Measurements from ENCODE around the gene TMEM258. TPM values are rescaled to one million over a fixed set of nuclear protein-coding genes. Genes with fewer than 3 reads are reported as not detected.

TMEM258 gene
- total RNA-seq, 1 donor from 2014 or later: 75.8 TPM

DNA sequence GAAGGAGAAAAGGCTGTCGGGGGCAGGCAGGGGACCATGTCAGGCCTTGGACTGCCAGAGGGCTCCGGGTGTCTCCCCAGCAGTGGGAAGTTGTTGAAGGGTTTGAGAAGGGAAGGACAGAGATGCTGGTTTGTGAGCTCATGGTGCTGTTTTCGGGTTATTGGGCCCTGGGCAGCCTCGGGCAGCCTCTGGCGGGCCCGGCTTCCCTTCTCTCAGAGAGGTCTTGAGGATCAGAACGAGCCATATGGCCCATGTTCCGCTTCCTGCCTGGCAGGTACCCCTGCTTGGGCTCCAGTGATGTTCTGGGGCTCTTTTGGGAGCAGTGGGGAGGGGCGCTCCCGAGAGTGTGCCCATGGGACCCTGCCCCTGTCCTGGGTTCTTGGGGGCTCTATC, 30.2 kb downstream of the TMEM258 start:
- TF ChIP-seq, protein P1, sequence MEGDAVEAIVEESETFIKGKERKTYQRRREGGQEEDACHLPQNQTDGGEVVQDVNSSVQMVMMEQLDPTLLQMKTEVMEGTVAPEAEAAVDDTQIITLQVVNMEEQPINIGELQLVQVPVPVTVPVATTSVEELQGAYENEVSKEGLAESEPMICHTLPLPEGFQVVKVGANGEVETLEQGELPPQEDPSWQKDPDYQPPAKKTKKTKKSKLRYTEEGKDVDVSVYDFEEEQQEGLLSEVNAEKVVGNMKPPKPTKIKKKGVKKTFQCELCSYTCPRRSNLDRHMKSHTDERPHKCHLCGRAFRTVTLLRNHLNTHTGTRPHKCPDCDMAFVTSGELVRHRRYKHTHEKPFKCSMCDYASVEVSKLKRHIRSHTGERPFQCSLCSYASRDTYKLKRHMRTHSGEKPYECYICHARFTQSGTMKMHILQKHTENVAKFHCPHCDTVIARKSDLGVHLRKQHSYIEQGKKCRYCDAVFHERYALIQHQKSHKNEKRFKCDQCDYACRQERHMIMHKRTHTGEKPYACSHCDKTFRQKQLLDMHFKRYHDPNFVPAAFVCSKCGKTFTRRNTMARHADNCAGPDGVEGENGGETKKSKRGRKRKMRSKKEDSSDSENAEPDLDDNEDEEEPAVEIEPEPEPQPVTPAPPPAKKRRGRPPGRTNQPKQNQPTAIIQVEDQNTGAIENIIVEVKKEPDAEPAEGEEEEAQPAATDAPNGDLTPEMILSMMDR (IDR thresholded peaks at IDR 0.05; ENCODE audit: insufficient read depth, low read length, poor library complexity, severe bottlenecking): no peak
- Histone ChIP-seq H3K36me3 (ENCODE audit: control insufficient read depth, insufficient read depth, low read length) (no peaks in the 10 kb centered on the region), H3K27me3 (ENCODE audit: control insufficient read depth, insufficient read depth, low read length) (no peaks in the 10 kb centered on the region)

DNA sequence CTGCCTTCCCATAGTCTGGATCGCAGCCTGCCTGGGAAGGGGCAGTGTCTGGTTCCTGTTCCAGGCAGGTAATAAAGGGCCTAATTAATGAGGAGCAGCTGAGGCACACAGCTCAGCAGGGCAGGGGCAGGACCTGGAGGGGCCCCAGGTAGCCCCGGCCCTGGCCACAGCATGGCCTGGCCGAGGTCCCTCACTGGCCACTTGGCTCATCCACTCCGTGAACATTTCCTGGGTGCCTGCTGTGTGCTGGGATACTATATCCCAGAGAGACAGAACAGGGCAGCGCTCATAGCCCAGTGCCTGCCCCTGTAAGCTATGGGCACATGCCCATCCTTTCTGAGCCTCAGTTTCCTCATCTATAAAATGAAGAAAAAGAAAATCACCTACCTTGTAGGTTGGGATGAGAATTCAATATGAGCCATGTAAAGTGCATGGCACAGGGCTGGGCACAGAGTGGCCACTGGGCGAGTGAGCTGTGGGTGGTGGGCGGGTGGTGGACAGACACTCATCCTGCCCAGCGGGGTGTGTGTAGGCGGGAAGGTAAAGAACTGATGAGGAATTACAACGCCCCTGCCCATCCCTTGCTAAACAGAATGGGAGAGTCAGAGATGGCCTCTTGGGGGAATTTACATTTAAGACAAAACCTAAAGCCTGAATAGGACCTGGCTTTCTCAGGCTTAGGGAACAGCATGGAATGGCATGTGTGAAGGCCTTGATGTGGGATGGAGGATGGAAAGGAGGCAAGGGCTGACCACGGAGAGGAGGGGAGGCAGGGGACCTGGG, 30.8 kb downstream of the TMEM258 start:
- TF ChIP-seq, protein P1 (IDR thresholded peaks at IDR 0.05; ENCODE audit: insufficient read depth, low read length, poor library complexity, severe bottlenecking): no peak
- no peaks in the 10 kb centered on the region for H3K36me3 ChIP-seq (ENCODE audit: control insufficient read depth, insufficient read depth, low read length)
- no peak for DNase-seq (ENCODE audit: low read depth)

More for the DNA sequence above, 30.2 kb downstream of the TMEM258 start:
- no peak overlapping the region for H3K4me3 ChIP-seq (ENCODE audit: low read depth, low read length)
- DNase-seq (ENCODE audit: low read depth): no peak

DNA sequence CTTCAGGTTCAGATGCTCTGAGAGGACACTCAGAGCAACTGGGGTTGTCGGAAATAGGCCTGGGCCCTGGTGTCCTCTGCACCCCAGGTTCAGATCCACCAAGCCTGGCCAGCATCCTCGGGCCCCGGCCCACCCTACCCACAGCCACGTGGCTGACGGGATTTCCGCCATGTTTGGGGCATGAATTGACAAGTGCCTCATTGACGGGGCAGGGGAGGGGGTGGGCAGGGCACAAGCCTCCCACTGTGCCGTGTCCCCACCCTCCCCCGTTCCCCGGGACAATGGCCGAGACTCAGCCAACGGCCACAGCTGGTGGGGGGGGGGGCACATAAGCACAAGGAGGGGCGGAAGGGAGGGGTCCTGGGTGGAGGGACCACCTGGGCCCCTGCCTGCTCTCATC, 31.5 kb downstream of the TMEM258 start:
- Histone ChIP-seq H3K4me3 (ENCODE audit: low read depth, low read length) (no peak overlapping the region), H3K36me3 (ENCODE audit: control insufficient read depth, insufficient read depth, low read length) (no peaks in the 10 kb centered on the region), H3K27me3 (ENCODE audit: control insufficient read depth, insufficient read depth, low read length) (no peaks in the 10 kb centered on the region)
- no peak for DNase-seq (ENCODE audit: low read depth)
- TF ChIP-seq, protein P1 (IDR thresholded peaks at IDR 0.05; ENCODE audit: insufficient read depth, low read length, poor library complexity, severe bottlenecking): no peak

More for the DNA sequence above, 30.8 kb downstream of the TMEM258 start:
- H3K4me3 ChIP-seq (ENCODE audit: low read depth, low read length): no peak overlapping the region
- H3K27me3 ChIP-seq (ENCODE audit: control insufficient read depth, insufficient read depth, low read length): no peaks in the 10 kb centered on the region

DNA sequence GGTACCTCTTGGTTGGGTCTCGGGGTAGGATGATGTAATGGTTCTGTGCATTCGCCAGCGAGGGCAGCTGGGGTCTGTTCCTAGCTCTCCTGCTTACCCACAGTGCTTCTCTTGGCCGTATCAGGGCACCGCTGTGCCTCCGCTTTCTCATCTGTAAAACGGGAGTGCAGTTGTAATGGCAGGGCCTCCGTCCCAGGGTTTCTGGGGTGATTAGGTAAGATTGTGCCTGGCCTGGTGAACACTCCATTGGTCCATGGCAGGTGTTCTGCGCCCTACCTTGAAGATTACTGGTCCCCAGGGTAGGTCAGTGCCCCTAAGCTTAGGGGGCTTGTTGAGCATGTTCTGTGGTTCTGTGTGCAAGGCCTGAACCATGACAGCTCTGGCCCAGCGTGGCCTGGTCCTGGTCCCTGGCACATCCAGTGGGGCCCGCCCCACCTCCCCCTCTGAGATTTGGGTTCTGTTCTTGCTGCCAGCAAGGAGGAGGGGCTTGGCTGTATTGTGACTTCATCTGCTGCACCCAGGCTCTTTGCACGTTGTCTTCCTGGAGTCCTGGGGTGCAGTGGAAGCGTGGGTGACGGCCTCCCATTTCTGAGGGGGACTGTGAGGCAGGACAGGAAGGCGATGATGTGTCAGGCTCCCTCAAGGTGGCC, 35.1 kb downstream of the TMEM258 start:
- TF ChIP-seq, protein P1 (IDR thresholded peaks at IDR 0.05; ENCODE audit: insufficient read depth, low read length, poor library complexity, severe bottlenecking): no peak
- no peaks in the 10 kb centered on the region for H3K27me3 ChIP-seq (ENCODE audit: control insufficient read depth, insufficient read depth, low read length)
- no peak overlapping the region for H3K4me3 ChIP-seq (ENCODE audit: low read depth, low read length)
- DNase-seq (ENCODE audit: low read depth): no peak
- H3K36me3 ChIP-seq (ENCODE audit: control insufficient read depth, insufficient read depth, low read length): no peaks in the 10 kb centered on the region

DNA sequence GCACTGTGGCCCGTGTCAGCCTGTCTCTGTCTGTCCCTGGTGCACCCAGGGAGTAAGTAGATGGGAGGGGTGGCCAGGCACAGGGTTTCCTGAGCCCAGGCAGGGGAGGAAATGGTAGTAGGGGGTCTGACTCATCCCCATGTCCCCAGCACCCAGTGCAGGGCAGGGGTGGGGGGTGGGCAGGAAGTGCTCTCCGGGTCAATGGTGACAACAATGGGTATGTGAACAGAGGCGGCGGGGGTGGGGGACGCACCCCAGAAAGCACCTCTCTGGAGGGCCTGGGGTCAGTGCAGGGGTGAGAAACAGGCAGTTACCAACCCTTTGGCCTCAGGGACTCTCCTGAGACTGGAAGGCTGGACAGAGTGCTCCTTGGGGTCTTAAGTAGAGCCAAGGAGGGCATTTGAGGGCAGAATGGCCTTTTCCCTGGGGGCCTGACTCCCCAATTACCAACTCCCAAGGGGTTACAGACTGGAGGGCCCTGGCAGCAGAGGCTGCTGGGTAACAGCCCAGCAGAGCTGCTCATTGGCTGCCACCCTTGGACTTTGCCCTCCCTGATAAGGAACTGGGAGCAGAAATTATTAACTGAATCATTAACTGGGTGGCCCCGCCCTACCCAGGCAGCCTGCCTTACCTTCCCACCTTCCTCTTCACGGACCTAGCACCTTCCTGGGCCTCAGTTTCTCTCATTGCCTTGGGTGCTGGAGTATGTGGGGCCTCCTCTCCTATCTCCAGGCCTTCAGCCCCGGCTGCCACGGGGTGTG, 35.8 kb downstream of the TMEM258 start:
- no peak for DNase-seq (ENCODE audit: low read depth)
- TF ChIP-seq, protein P1 (IDR thresholded peaks at IDR 0.05; ENCODE audit: insufficient read depth, low read length, poor library complexity, severe bottlenecking): no peak
- Histone ChIP-seq H3K36me3 (ENCODE audit: control insufficient read depth, insufficient read depth, low read length) (no peaks in the 10 kb centered on the region), H3K4me3 (ENCODE audit: low read depth, low read length) (no peak overlapping the region), H3K27me3 (ENCODE audit: control insufficient read depth, insufficient read depth, low read length) (no peaks in the 10 kb centered on the region)

Measured in kidney epithelial cell (primary cell).